Mesothelial cell of epicardium (in vitro differentiated cells): ENCODE results near the gene LDB2. TPM values are rescaled to one million over a fixed set of nuclear protein-coding genes. Genes with fewer than 3 reads are reported as not detected.

ENCODE experiments used
- DNase-seq, 2 experiments: peaks; one replicate each; pipeline ENCODE4 v3.0.0; 2021; ENCODE audit warnings: low spot score in 2 of 2; ENCODE audit not compliant: unreplicated experiment in 2 of 2
- H3K27ac Mint-ChIP-seq: 2 replicates; pipeline ENCODE4 v1.8.0; 2021; ENCODE audit warnings: mixed read lengths
- H3K27me3 Mint-ChIP-seq: 2 replicates; pipeline ENCODE4 v1.8.0; 2021; ENCODE audit warnings: low read depth, mixed read lengths
- H3K36me3 Mint-ChIP-seq: 2 replicates; pipeline ENCODE4 v1.8.0; 2021; ENCODE audit warnings: mixed read lengths
- H3K4me1 Mint-ChIP-seq: 2 replicates; pipeline ENCODE4 v1.8.0; 2021; ENCODE audit warnings: mixed read lengths
- H3K4me3 Mint-ChIP-seq: 2 replicates; pipeline ENCODE4 v1.8.0; 2021; ENCODE audit warnings: mild to moderate bottlenecking, moderate library complexity, mixed read lengths
- H3K9me3 Mint-ChIP-seq: 2 replicates; pipeline ENCODE4 v1.8.0; 2021; ENCODE audit warnings: mixed read lengths
- total RNA-seq: library from RNA; stranded (reverse); gene quantifications from 3 replicates; pipeline ENCODE4 v1.2.1, GENCODE V29; 2021
- TF ChIP-seq, protein P1 (sequence below): fragments of 200-600 bp; sonication (generic); IDR thresholded peaks from one replicate; pipeline ENCODE4 v1.5.0; 2021; ENCODE audit warnings: antibody characterized with exemption; ENCODE audit not compliant: unreplicated experiment

Gene LDB2
- total RNA-seq, 1 donor from 2014 or later, result 7.6 TPM

DNA sequence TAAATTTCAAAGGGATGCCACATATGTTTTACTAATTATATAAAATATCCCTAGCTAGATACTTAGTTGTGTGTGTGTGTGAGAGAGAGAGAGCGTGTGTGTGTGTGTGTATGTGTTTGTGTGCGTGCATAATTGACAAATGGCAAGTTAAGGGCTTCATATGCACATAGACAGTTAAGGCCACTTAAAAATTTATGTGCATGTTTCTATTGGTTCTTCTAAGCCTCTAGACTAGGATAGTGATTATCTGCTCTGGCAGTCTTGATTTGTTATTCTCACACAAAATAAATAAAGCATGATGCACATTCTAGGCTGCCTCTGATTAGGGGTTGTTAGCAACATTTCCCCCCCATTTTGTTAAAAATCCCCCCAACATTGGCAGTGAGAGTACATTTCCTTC, 393.2 kb downstream of the LDB2 start:
- H3K4me1 Mint-ChIP-seq, result no peaks in the 10 kb centered on the region
- peaks cover 9% of the 10 kb centered on the region for H3K9me3 Mint-ChIP-seq
- H3K27ac Mint-ChIP-seq, result no peak overlapping the region
- no peaks in the 10 kb centered on the region for H3K36me3 Mint-ChIP-seq
- H3K4me3 Mint-ChIP-seq, result no peak overlapping the region
- no peaks in the 10 kb centered on the region for H3K27me3 Mint-ChIP-seq
- no peak for DNase-seq
- TF ChIP-seq, protein P1, sequence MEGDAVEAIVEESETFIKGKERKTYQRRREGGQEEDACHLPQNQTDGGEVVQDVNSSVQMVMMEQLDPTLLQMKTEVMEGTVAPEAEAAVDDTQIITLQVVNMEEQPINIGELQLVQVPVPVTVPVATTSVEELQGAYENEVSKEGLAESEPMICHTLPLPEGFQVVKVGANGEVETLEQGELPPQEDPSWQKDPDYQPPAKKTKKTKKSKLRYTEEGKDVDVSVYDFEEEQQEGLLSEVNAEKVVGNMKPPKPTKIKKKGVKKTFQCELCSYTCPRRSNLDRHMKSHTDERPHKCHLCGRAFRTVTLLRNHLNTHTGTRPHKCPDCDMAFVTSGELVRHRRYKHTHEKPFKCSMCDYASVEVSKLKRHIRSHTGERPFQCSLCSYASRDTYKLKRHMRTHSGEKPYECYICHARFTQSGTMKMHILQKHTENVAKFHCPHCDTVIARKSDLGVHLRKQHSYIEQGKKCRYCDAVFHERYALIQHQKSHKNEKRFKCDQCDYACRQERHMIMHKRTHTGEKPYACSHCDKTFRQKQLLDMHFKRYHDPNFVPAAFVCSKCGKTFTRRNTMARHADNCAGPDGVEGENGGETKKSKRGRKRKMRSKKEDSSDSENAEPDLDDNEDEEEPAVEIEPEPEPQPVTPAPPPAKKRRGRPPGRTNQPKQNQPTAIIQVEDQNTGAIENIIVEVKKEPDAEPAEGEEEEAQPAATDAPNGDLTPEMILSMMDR, result no peak

DNA sequence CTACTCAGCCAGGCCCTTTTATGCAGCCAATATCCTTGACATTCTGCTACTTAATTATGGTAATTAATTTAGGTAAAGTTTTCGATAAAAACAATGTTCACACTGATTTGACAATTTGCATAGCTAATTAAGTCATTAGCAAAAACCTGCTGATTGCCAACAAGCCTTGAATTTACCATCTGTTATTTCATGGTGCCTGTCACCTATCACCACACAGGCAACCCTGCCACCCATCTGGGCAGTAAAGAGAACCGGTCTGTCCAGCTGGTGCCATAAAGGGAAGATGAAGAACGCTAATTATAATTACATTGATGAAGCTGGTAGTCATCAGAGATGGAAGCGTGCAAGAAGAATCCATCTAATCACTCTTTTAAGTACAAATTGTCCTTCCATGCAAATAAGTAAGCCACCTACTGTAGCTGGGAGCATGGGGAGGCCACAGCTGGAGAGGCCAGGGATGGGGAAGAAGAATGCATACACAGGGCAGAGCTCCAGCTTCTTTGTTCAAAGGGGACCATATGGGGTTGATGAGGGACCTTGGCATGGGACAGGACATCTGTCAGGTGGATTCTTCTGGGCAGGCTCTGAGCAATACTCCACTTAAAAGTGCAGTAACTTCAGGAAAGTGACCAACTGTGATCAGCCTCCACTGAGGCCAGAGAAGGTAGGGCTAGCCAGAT, 394.9 kb downstream of the LDB2 start:
- Mint-ChIP-seq H3K27ac (no peak overlapping the region), H3K36me3 (no peaks in the 10 kb centered on the region), H3K27me3 (no peaks in the 10 kb centered on the region), H3K9me3 (peaks cover 9% of the 10 kb centered on the region), H3K4me1 (no peaks in the 10 kb centered on the region), H3K4me3 (no peak overlapping the region)
- TF ChIP-seq, protein P1, result no peak
- no peak for DNase-seq

DNA sequence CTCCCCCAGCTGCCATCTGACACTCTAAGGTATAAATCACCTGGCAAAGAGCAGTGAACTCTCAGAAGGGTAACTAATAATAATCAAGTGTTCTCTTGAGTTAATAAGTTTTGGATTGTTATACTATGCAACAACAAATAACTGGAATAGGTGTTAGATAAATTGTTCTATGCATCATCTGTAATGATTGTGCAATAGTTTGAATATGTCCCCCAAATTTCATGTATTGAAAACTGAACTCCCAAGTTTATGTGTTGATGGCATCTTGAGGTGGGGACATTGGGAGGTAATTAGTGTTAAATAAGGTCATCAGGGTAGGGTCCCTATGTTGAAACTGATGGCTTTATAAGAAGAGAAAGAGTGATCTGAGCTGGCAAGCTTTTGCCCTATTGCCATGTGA, 399.5 kb downstream of the LDB2 start:
- Mint-ChIP-seq H3K27me3 (no peaks in the 10 kb centered on the region), H3K4me1 (no peaks in the 10 kb centered on the region), H3K4me3 (no peak overlapping the region), H3K9me3 (peaks cover 7% of the 10 kb centered on the region), H3K36me3 (no peaks in the 10 kb centered on the region), H3K27ac (no peak overlapping the region)
- DNase-seq, result no peak
- TF ChIP-seq, protein P1, result no peak

DNA sequence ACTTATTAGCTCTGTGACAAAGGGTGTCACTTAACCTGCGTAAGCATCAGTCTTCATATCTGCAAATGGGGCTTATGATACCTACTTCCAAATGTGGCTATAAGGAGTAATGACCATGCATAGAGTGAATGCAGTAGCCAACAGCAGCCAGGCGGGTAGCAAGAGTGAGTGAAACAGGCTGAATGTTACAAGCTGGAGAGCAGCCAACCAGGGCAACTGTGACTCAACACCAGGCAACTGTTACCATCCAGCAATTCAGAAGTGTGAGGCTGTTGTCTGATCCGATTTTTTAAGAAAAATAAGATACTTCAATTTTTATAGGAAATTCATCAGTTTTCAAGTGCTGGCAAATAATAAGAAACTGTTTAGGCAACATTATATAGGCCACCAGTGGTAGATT, 401.9 kb downstream of the LDB2 start:
- no peaks in the 10 kb centered on the region for H3K27me3 Mint-ChIP-seq
- DNase-seq, result no peak
- no peaks in the 10 kb centered on the region for H3K36me3 Mint-ChIP-seq
- TF ChIP-seq, protein P1, result no peak
- H3K4me1 Mint-ChIP-seq, result no peaks in the 10 kb centered on the region
- peaks cover 7% of the 10 kb centered on the region for H3K9me3 Mint-ChIP-seq
- no peak overlapping the region for H3K4me3 Mint-ChIP-seq
- no peak overlapping the region for H3K27ac Mint-ChIP-seq

DNA sequence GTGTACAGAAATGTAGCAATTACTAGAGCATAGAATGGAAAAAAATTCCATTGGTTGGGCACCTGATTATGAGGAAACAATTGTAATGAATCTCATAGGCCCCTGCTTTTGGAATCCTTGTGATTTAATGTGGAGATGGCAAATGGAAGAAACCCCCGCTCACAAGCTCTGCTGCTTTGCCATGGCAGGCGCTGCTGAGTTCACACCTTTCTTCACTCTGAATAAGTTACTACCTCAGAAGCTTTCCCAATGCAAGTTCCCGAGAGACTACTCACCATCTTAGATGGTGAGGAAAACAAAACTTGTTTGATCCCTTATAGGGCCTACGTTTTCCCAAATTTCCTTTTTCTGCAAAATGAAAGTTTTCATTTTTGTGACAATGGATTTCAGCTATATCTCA, 405.6 kb downstream of the LDB2 start:
- Mint-ChIP-seq H3K27ac (no peak overlapping the region), H3K9me3 (no peaks in the 10 kb centered on the region), H3K4me3 (no peak overlapping the region), H3K36me3 (no peaks in the 10 kb centered on the region), H3K4me1 (no peaks in the 10 kb centered on the region), H3K27me3 (no peaks in the 10 kb centered on the region)
- no peak for DNase-seq
- TF ChIP-seq, protein P1, result no peak

DNA sequence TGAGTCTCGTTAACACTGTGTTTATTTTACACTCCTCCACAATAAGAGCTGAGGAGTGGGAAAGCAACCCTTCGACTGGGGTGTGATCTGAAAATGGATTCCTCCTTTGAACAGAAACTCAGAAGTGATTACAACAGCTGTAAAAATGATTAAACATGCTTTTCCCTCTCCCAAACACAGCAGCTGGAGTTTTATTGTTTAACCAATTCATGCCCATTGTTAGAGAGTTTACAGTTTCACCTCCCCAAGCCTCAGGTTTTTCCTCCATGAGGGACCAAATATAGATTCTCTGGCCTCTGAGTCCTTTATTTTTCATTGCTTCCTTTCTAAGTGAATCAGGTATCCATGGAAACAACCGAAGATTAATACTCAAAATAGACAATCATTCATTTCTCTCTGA, 409.2 kb downstream of the LDB2 start:
- no peaks in the 10 kb centered on the region for H3K36me3 Mint-ChIP-seq
- H3K9me3 Mint-ChIP-seq, result no peaks in the 10 kb centered on the region
- H3K4me3 Mint-ChIP-seq, result no peak overlapping the region
- no peak for DNase-seq
- H3K27ac Mint-ChIP-seq, result no peak overlapping the region
- TF ChIP-seq, protein P1, result no peak
- H3K27me3 Mint-ChIP-seq, result no peaks in the 10 kb centered on the region
- no peaks in the 10 kb centered on the region for H3K4me1 Mint-ChIP-seq
